WERI-Rb-1 (cell line): ENCODE data around the gene ST14.

Experiments
- DNase-seq: peaks from one replicate; pipeline ENCODE4 v3.0.0-alpha.2; 2020
- H3K27ac ChIP-seq: fragments of 250-450 bp; sonication (Bioruptor Pico); 2 replicates; pipeline ENCODE4 v1.5.1; 2020; ENCODE audit warnings: mild to moderate bottlenecking, moderate library complexity
- H3K27me3 ChIP-seq: fragments of 250-450 bp; sonication (Bioruptor Pico); 2 replicates; pipeline ENCODE4 v1.5.1; 2021; ENCODE audit warnings: mild to moderate bottlenecking, low read depth, moderate library complexity; ENCODE audit not compliant: insufficient read depth, severe bottlenecking
- H3K36me3 ChIP-seq: fragments of 250-450 bp; sonication (Bioruptor Pico); 2 replicates; pipeline ENCODE4 v1.5.1; 2020; ENCODE audit warnings: mild to moderate bottlenecking, moderate library complexity
- H3K4me3 ChIP-seq: 2 replicates; pipeline ENCODE4 v1.5.1; 2011; ENCODE audit warnings: low read depth, mild to moderate bottlenecking, control low read depth, low read length
- H3K9me3 ChIP-seq: fragments of 250-450 bp; sonication (Bioruptor Pico); 2 replicates; pipeline ENCODE4 v1.5.1; 2021; ENCODE audit warnings: mild to moderate bottlenecking, moderate library complexity; ENCODE audit not compliant: severe bottlenecking
- CTCF ChIP-seq: IDR thresholded peaks from 2 replicates; pipeline ENCODE4 v1.5.1; 2011; ENCODE audit warnings: low read depth, mild to moderate bottlenecking, control low read depth, inconsistent platforms, low read length

The ST14 gene

GRCh38 chr11:130128626-130129025, 31.0 kb upstream of the ST14 start:
- no peak for TF ChIP-seq CTCF
- Histone ChIP-seq H3K27me3 (no peaks in the 10 kb centered on the region), H3K36me3 (peaks cover 41% of the 10 kb centered on the region), H3K27ac (no peak overlapping the region), H3K9me3 (no peaks in the 10 kb centered on the region), H3K4me3 (no peak overlapping the region)
- DNase-seq = no peak

DNA sequence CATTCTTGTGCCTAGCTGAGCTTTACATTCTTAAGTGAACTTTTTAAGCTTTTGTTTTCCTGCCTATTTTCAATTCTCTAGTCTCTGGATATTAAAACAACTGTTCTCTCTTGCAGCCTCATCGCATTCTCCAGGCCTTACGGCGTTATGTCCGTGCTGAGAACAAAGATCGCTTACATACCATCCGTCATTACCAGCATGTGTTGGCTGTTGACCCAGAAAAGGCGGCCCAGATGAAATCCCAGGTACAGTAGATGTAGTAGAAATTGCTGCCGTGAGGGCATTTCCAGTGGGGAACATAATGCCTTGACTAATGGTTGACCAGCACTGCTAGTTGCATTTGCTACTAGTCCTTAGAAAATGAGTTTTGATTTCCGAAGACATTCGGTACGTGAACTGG, 29.7 kb upstream of the ST14 start:
- DNase-seq = no peak
- H3K9me3 ChIP-seq = no peaks in the 10 kb centered on the region
- no peak overlapping the region for H3K4me3 ChIP-seq
- H3K36me3 ChIP-seq = peaks cover 33% of the 10 kb centered on the region
- no peak overlapping the region for H3K27ac ChIP-seq
- TF ChIP-seq CTCF = no peak
- H3K27me3 ChIP-seq = no peaks in the 10 kb centered on the region

- Histone ChIP-seq H3K27ac (no peak overlapping the region), H3K4me3 (no peak overlapping the region), H3K27me3 (no peaks in the 10 kb centered on the region), H3K36me3 (peaks cover 33% of the 10 kb centered on the region), H3K9me3 (no peaks in the 10 kb centered on the region)
- TF ChIP-seq CTCF = peak; percentile 60
- peak; percentile 57 for DNase-seq
Measured at GRCh38 chr11:130131961-130132850, 27.4 kb upstream of the ST14 start.

- TF ChIP-seq CTCF = no peak
- H3K36me3 ChIP-seq = peaks cover 23% of the 10 kb centered on the region
- no peaks in the 10 kb centered on the region for H3K9me3 ChIP-seq
- no peak overlapping the region for H3K27ac ChIP-seq
- DNase-seq = no peak
- no peaks in the 10 kb centered on the region for H3K27me3 ChIP-seq
- no peak overlapping the region for H3K4me3 ChIP-seq
Measured at GRCh38 chr11:130133716-130134115, 25.9 kb upstream of the ST14 start.

- Histone ChIP-seq H3K36me3 (peaks cover 16% of the 10 kb centered on the region), H3K9me3 (no peaks in the 10 kb centered on the region), H3K27me3 (no peaks in the 10 kb centered on the region), H3K4me3 (no peak overlapping the region), H3K27ac (no peak overlapping the region)
- TF ChIP-seq CTCF = no peak
- DNase-seq = no peak
Measured at GRCh38 chr11:130136107-130136506, 23.5 kb upstream of the ST14 start.

GRCh38 chr11:130137999-130138398, 21.6 kb upstream of the ST14 start:
- no peak overlapping the region for H3K27ac ChIP-seq
- H3K27me3 ChIP-seq = no peaks in the 10 kb centered on the region
- H3K9me3 ChIP-seq = no peaks in the 10 kb centered on the region
- H3K36me3 ChIP-seq = peaks cover 16% of the 10 kb centered on the region
- TF ChIP-seq CTCF = no peak
- H3K4me3 ChIP-seq = no peak overlapping the region
- no peak for DNase-seq
